Esophagus muscularis mucosa (tissue), 4 donors: ENCODE measurements around the gene C11orf97.

Experiments used
- CTCF ChIP-seq, 3 experiments: fragments of 200-600 bp in 2 of 3; fragments of 450-650 bp in 1 of 3; sonication (generic) in 2 of 3; IDR thresholded peaks; one replicate each; pipeline ENCODE4 v1.5.1; 2017 to 2019; ENCODE audit warnings: antibody characterized with exemption in 3 of 3, mild to moderate bottlenecking in 2 of 3, moderate library complexity in 1 of 3
- EP300 ChIP-seq: sonication (generic); formaldehyde crosslinking; IDR thresholded peaks from one replicate; pipeline ENCODE4 v1.6.1; 2017; ENCODE audit warnings: antibody characterized with exemption
- POLR2A ChIP-seq: fragments of 450-650 bp; IDR thresholded peaks from one replicate; pipeline ENCODE4 v1.6.1; 2017; ENCODE audit warnings: antibody characterized with exemption, moderate library complexity, mild to moderate bottlenecking, low read depth

GRCh38 chr11:94574193-94574961 is 62.1 kb downstream of the C11orf97 start:
- TF ChIP-seq CTCF (IDR thresholded peaks at IDR 0.05): no peak
- no peak for TF ChIP-seq POLR2A
- no peak for TF ChIP-seq EP300
